Activated CD4-positive, alpha-beta memory T cell treated with anti-CD3 and anti-CD28 coated beads for 36 hours (primary cell): ENCODE results near the gene FXYD2. TPM values are rescaled to one million over a fixed set of nuclear protein-coding genes. Genes with fewer than 3 reads are reported as not detected.

ENCODE experiments used
- CTCF ChIA-PET: fragments of 350-600 bp; sonication (Branson Sonifier 250); formaldehyde crosslinking; loops from one replicate; lab custom pipeline; 2021; ENCODE audit warnings: antibody characterized with exemption, inconsistent platforms; lab: Charles Lee
- POLR2A ChIA-PET: fragments of 350-600 bp; sonication (Branson Sonifier 250); formaldehyde crosslinking; loops from one replicate; lab custom pipeline; 2021; ENCODE audit warnings: antibody characterized with exemption; lab: Charles Lee
- DNase-seq: peaks from one replicate; pipeline ENCODE4 v3.0.0-alpha.2; 2020
- H3K27ac Mint-ChIP-seq: one replicate; pipeline ENCODE4 v1.8.0; 2021; ENCODE audit warnings: mixed read lengths
- H3K27me3 Mint-ChIP-seq: one replicate; pipeline ENCODE4 v1.8.0; 2021; ENCODE audit warnings: mixed read lengths
- H3K36me3 Mint-ChIP-seq: one replicate; pipeline ENCODE4 v1.8.0; 2021; ENCODE audit warnings: mixed read lengths
- H3K4me1 Mint-ChIP-seq: one replicate; pipeline ENCODE4 v1.8.0; 2021; ENCODE audit warnings: low read depth, mixed read lengths
- H3K4me3 Mint-ChIP-seq: one replicate; pipeline ENCODE4 v1.8.0; 2021; ENCODE audit warnings: mild to moderate bottlenecking, mixed read lengths
- H3K9me3 Mint-ChIP-seq: one replicate; pipeline ENCODE4 v1.8.0; 2021; ENCODE audit warnings: mixed read lengths
- intact Hi-C: fragments of 100-400 bp; cut with micrococcal nuclease; formaldehyde crosslinking; loops from one replicate; pipeline ENCODE4 v1.15.1; 2023
- total RNA-seq, 2 experiments: library from RNA; stranded (reverse); gene quantifications; one replicate each; pipeline ENCODE4 v1.2.3, GENCODE V29; 2021

The FXYD2 gene
- total RNA-seq, 2 experiments from 2014 or later = not detected

- Mint-ChIP-seq H3K36me3 (no peaks in the 10 kb centered on the region), H3K4me1 (peaks cover 7% of the 10 kb centered on the region), H3K27ac (no peak overlapping the region), H3K9me3 (no peaks in the 10 kb centered on the region), H3K27me3 (peaks cover 31% of the 10 kb centered on the region), H3K4me3 (no peak overlapping the region)
- ChIA-PET CTCF (interaction anchor here (2.8 kb wide), 1 partner anchor 9 kb away, joined by 19 read pairs; no protein-coding TSS in a partner anchor), POLR2A (no interaction called here)
- DNase-seq = no peak
- intact Hi-C loops = no loop called here
Observed at GRCh38 chr11:117799634-117800033, 24.9 kb downstream of the FXYD2 start.

GRCh38 chr11:117796872-117797529 lies 27.5 kb downstream of the FXYD2 start, which contains the start of gene DSCAML1:
Gene DSCAML1, minus strand, starts transcription at chr11:117797216. Its CDS starts 137 bp downstream, at chr11:117797079.
- no peak within 1 kb of the TSS for H3K27ac Mint-ChIP-seq
- peaks cover 7% of the 10 kb centered on the region for H3K4me1 Mint-ChIP-seq
- ChIA-PET CTCF (interaction anchor here (1.3 to 2.8 kb wide), 3 partner anchors 11 to 371 kb away, joined by 3 to 19 read pairs (median 8); no protein-coding TSS in a partner anchor), POLR2A (no interaction called here)
- peak; percentile 42 for DNase-seq
- peaks cover 53% of the 10 kb centered on the region for H3K27me3 Mint-ChIP-seq
- no peaks in the 10 kb centered on the region for H3K9me3 Mint-ChIP-seq
- no peaks in the 10 kb centered on the region for H3K36me3 Mint-ChIP-seq
- intact Hi-C loops = no loop called here
- no peak within 1 kb of the TSS for H3K4me3 Mint-ChIP-seq

GRCh38 chr11:117796456-117796871 lies 28.1 kb downstream of the FXYD2 start:
- H3K27me3 Mint-ChIP-seq = peaks cover 53% of the 10 kb centered on the region

DNA sequence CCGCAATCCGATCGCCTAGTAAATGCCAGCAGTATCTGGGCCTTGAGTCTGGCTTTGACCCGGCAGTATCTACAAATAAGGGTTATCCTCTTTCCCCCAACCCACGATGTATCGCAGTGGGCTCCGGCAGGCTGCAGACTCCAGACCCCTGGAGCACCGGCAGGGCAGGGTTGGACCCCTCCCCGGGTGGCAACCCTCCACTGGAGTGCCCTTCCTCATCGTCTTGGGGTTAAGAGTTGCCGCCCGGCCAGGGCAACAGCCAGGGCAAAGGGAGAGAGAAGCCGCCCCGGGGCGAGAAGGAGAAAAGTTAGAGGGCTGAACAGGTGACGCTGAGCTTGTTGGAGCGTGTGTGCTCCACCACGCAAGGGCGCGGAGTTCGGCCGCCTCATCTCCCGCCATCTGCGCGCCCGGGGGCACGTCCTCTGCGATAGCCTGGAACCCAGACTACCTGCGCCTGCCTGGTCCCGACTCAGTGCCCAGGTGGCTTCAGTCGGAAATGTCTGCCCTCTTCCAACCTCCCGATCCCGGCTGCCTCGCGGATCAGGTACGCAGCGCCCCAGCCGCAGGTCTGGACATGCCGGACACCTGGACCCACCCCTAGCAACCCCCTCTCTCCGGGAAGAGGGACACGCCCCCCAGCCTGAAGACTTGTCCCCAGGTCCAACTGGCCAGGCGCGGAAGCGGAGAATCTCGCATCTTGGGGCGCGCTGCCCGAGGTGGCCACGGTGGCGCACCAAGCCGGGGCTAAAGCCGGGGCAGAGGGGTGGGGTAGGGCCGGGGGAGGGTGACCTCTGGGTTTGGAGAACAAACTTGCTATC lies 28.7 kb downstream of the FXYD2 start:
- Mint-ChIP-seq H3K36me3 (no peaks in the 10 kb centered on the region), H3K4me3 (no peak overlapping the region), H3K9me3 (no peaks in the 10 kb centered on the region), H3K27ac (no peak overlapping the region), H3K27me3 (peaks cover 53% of the 10 kb centered on the region), H3K4me1 (peaks cover 7% of the 10 kb centered on the region)
- POLR2A ChIA-PET = no interaction called here
- CTCF ChIA-PET = no interaction called here
- intact Hi-C loops = no loop called here
- no peak for DNase-seq

More at GRCh38 chr11:117796456-117796871, 28.1 kb downstream of the FXYD2 start:
- H3K4me3 Mint-ChIP-seq = no peak overlapping the region
- intact Hi-C loops = no loop called here
- H3K4me1 Mint-ChIP-seq = peaks cover 7% of the 10 kb centered on the region
- H3K27ac Mint-ChIP-seq = no peak overlapping the region
- no peak for DNase-seq
- no peaks in the 10 kb centered on the region for H3K36me3 Mint-ChIP-seq
- H3K9me3 Mint-ChIP-seq = no peaks in the 10 kb centered on the region
- POLR2A ChIA-PET = no interaction called here
- CTCF ChIA-PET = no interaction called here

GRCh38 chr11:117794772-117795629 lies 29.5 kb downstream of the FXYD2 start:
- Mint-ChIP-seq H3K4me1 (peaks cover 7% of the 10 kb centered on the region), H3K9me3 (no peaks in the 10 kb centered on the region), H3K4me3 (no peak overlapping the region), H3K27me3 (peaks cover 59% of the 10 kb centered on the region), H3K27ac (no peak overlapping the region), H3K36me3 (no peaks in the 10 kb centered on the region)
- ChIA-PET CTCF (interaction anchor here (0.6 kb wide), 1 partner anchor 13 kb away, joined by 4 read pairs; no protein-coding TSS in a partner anchor), POLR2A (no interaction called here)
- no peak for DNase-seq
- intact Hi-C loops = no loop called here

GRCh38 chr11:117794135-117794534 lies 30.4 kb downstream of the FXYD2 start:
- Mint-ChIP-seq H3K4me1 (peaks cover 7% of the 10 kb centered on the region), H3K36me3 (no peaks in the 10 kb centered on the region), H3K9me3 (no peaks in the 10 kb centered on the region), H3K4me3 (no peak overlapping the region), H3K27ac (no peak overlapping the region), H3K27me3 (peaks cover 57% of the 10 kb centered on the region)
- intact Hi-C loops = no loop called here
- no peak for DNase-seq
- ChIA-PET POLR2A (no interaction called here), CTCF (interaction anchor here (0.6 kb wide), 1 partner anchor 14 kb away, joined by 4 read pairs; no protein-coding TSS in a partner anchor)

DNA sequence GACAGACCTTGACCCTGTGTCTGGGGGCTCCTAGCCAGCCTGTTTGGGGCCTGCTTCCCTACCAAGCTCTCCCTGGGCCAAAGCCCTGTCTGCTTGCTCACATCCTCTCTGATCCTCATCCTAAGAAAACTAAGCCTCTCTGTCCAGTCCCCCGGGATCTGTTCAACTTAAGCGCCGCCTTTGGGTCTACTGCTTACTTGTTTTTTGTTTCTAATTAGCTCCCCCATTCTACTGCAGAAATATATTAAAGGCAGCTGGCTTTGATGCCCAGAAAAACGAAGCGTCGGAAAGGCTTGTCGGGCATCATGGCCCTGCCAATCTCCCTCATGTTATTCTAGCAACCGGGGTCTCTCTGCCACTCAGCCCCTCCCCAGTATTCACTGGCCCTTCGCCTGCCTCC lies 31.0 kb downstream of the FXYD2 start:
- Mint-ChIP-seq H3K36me3 (no peaks in the 10 kb centered on the region), H3K27me3 (peaks cover 54% of the 10 kb centered on the region), H3K4me1 (peaks cover 7% of the 10 kb centered on the region), H3K27ac (no peak overlapping the region), H3K4me3 (no peak overlapping the region), H3K9me3 (no peaks in the 10 kb centered on the region)
- no peak for DNase-seq
- POLR2A ChIA-PET = no interaction called here
- CTCF ChIA-PET = interaction anchor here (0.6 kb wide), 1 partner anchor 143 kb away, joined by 3 read pairs; no protein-coding TSS in a partner anchor
- intact Hi-C loops = no loop called here

DNA sequence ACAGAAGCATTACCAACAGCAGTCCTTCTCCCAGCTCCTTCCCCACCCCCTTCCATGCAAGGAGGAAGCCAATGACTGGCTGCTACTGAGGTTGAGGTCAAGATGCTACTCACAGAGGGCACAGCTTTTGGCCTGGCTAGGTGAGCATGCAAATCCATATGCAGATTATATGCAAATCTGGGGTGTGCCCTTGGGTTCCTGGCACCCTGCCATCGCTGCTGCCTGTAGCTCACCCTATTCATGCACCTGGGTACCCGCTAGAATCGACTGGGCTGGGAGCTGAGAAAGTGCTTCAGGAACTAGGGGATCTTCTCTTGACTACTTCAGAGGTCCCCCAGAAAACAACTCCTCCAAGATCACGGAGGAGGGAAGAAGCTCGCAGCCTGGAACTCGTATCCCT lies 31.6 kb downstream of the FXYD2 start:
- peaks cover 7% of the 10 kb centered on the region for H3K4me1 Mint-ChIP-seq
- DNase-seq = no peak
- ChIA-PET CTCF (interaction anchor here (0.6 kb wide), 1 partner anchor 143 kb away, joined by 3 read pairs; no protein-coding TSS in a partner anchor), POLR2A (no interaction called here)
- H3K27me3 Mint-ChIP-seq = peaks cover 54% of the 10 kb centered on the region
- H3K27ac Mint-ChIP-seq = no peak overlapping the region
- H3K9me3 Mint-ChIP-seq = no peaks in the 10 kb centered on the region
- intact Hi-C loops = no loop called here
- no peak overlapping the region for H3K4me3 Mint-ChIP-seq
- no peaks in the 10 kb centered on the region for H3K36me3 Mint-ChIP-seq

GRCh38 chr11:117792241-117792640 lies 32.3 kb downstream of the FXYD2 start:
- CTCF ChIA-PET = no interaction called here
- peaks cover 53% of the 10 kb centered on the region for H3K27me3 Mint-ChIP-seq

DNA sequence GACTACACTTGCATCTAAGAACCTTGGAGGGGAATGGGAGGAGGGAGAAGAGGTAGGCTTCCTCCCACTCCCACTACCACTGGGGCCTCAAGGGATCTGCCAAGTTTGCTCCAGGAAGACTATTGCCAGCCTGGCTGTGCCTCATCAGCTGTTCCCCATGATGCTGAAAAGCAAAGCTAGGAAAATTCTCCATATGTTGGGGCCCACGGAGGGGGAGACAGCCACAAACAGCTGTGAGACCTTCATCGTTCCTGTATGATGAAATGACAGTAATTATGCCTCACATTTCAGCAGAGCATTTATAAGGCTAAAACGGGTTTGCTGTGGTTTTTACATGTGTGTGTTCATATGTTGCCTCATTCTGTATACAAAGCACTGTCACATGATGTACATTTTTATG lies 34.3 kb downstream of the FXYD2 start:
- POLR2A ChIA-PET = no interaction called here
- intact Hi-C loops = no loop called here
- Mint-ChIP-seq H3K36me3 (no peaks in the 10 kb centered on the region), H3K27ac (no peak overlapping the region), H3K4me1 (no peaks in the 10 kb centered on the region), H3K27me3 (peaks cover 52% of the 10 kb centered on the region), H3K4me3 (no peak overlapping the region), H3K9me3 (no peaks in the 10 kb centered on the region)
- CTCF ChIA-PET = no interaction called here
- no peak for DNase-seq

More at GRCh38 chr11:117792241-117792640, 32.3 kb downstream of the FXYD2 start:
- no peaks in the 10 kb centered on the region for H3K9me3 Mint-ChIP-seq
- H3K4me1 Mint-ChIP-seq = peaks cover 4% of the 10 kb centered on the region
- DNase-seq = no peak
- no peak overlapping the region for H3K27ac Mint-ChIP-seq
- intact Hi-C loops = no loop called here
- POLR2A ChIA-PET = no interaction called here
- no peaks in the 10 kb centered on the region for H3K36me3 Mint-ChIP-seq
- no peak overlapping the region for H3K4me3 Mint-ChIP-seq

DNA sequence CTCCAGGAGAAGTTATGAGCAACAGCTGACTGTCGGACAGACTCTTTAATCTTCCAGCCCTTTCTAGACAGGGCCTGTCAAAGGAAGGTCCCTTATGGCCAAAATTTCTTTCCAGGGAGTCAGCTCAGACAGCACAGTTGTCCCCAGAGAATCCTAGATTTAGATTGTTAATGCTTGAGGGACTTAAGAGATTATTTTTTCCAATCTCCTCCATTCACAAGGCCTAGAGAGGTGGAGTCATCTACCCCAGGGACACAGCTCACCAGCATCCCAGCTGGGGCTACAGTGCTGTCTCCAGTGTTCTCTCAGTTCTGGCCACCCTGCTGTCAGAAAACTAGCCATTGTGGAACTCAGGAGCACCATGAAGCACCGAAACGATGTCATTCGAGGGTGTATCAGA lies 35.3 kb downstream of the FXYD2 start:
- intact Hi-C loops = no loop called here
- POLR2A ChIA-PET = no interaction called here
- H3K4me1 Mint-ChIP-seq = no peaks in the 10 kb centered on the region
- no peak overlapping the region for H3K27ac Mint-ChIP-seq
- CTCF ChIA-PET = interaction anchor here (1.5 kb wide), 1 partner anchor 18 kb away, joined by 6 read pairs; no protein-coding TSS in a partner anchor
- no peak for DNase-seq
- no peaks in the 10 kb centered on the region for H3K36me3 Mint-ChIP-seq
- no peaks in the 10 kb centered on the region for H3K9me3 Mint-ChIP-seq
- H3K4me3 Mint-ChIP-seq = no peak overlapping the region
- H3K27me3 Mint-ChIP-seq = peaks cover 49% of the 10 kb centered on the region
